Esophagus squamous epithelium (tissue), 5 donors: ENCODE data around the gene SPINT2. TPM values are rescaled to one million over a fixed set of nuclear protein-coding genes. Genes with fewer than 3 reads are reported as not detected.

ENCODE experiments used
- DNase-seq: peaks from one replicate; lab custom pipeline; 2025; lab: John Stamatoyannopoulos, UW
- H3K27ac ChIP-seq, 4 donors: fragments of 200-600 bp; sonication (generic); one replicate each; pipeline ENCODE4 v1.5.1; 2016 to 2019; ENCODE audit warnings: mild to moderate bottlenecking in 1 of 4
- H3K27me3 ChIP-seq, 4 donors: fragments of 200-600 bp; sonication (generic); 1 replicate in 3 of 4; 2 replicates in 1 of 4; pipeline versions ENCODE4 v1.5.1 to v1.6.0; 2017 to 2021; ENCODE audit warnings: antibody characterized with exemption in 1 of 4
- H3K36me3 ChIP-seq, 3 donors: fragments of 200-600 bp; sonication (generic); one replicate each; pipeline ENCODE4 v1.5.1; 2016 to 2019
- H3K4me1 ChIP-seq, 3 donors: fragments of 200-600 bp; sonication (generic); one replicate each; pipeline ENCODE4 v1.5.1; 2017 to 2019
- H3K4me3 ChIP-seq, 4 donors: fragments of 200-600 bp; sonication (generic); 1 replicate in 3 of 4; 2 replicates in 1 of 4; pipeline ENCODE4 v1.5.1; 2016 to 2019; ENCODE audit warnings: mild to moderate bottlenecking in 2 of 4, moderate library complexity in 1 of 4
- H3K9me3 ChIP-seq, 3 donors: fragments of 200-600 bp; sonication (generic); one replicate each; pipeline ENCODE4 v1.5.1; 2016 to 2019
- POLR2A ChIP-seq, 4 donors: fragments of 450-650 bp; IDR thresholded peaks; one replicate each; pipeline ENCODE4 v1.6.1; 2017; ENCODE audit warnings: antibody characterized with exemption in 4 of 4, mild to moderate bottlenecking in 4 of 4, moderate library complexity in 3 of 4
- WGBS, 2 donors: methylation state at CpG; one replicate each; pipeline ENCODE4 v1.1.5; 2018; 5-methylcytosine and 5-hydroxymethylcytosine counted together
- intact Hi-C: fragments of 100-400 bp; cut with DNase I; formaldehyde crosslinking; loops from one replicate; pipeline ENCODE4 v1.15.0; 2022
- total RNA-seq, 4 donors: library from RNA; depleted of rRNA; stranded (reverse); fragments of >200 nt; gene quantifications; one replicate each; pipeline ENCODE4 v1.1.0, GENCODE V29; 2016
- TF ChIP-seq, protein P1 (sequence below), 6 experiments: fragments of 450-650 bp in 4 of 6; fragments of 200-600 bp in 2 of 6; sonication (generic) in 2 of 6; IDR thresholded peaks; one replicate each; pipeline ENCODE4 v1.5.1; 2016 to 2019; ENCODE audit warnings: antibody characterized with exemption in 6 of 6, mild to moderate bottlenecking in 4 of 6, moderate library complexity in 4 of 6
- donor health status: DM: yes; HTN: yes; CAD: no.

The SPINT2 gene
- total RNA-seq, 4 donors from 2014 or later, result 345 to 663 (median 433) TPM

DNA sequence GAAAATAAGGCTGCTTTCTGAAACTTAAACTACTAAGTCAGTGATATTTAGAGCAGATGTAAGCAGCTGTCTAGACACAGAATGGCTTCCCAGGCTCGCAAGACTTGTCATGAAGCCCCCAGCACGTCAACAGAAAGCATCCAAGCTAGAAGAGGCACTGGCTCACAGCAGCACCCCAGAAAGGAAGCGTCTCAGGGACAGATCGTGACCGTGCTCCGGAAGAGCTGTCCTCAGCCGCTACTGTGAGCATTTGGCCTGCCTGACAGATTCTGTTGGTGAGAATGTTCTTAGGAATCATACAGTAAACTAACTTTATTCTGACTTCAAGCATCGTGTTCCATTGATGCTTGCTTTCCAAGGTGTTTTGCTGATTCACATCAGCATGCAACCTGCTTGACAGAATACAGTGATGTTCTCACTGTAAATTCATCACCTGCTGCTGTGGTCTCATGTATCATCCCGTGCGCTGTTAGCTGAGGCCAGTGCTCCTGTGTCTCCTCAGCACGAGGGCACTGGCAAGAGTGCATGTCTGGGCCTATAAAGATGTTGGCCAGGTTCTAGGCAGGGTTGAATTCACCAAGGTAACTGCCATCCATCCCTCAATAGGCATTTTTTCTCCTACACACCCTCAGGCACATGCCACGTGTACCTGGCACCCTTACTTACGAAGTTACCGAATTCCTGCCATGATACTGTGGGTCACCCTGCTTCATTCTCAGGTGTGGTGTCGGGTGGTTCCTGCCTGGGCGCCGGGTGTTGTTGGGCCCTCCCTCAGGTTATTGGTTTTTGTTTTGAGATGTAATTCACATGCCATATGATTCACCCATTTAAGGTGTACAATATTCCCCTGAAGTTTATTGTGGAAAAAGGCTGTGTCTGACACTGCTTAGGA is 15.9 kb downstream of the SPINT2 start:
- no peak overlapping the region for H3K4me3 ChIP-seq
- TF ChIP-seq, protein P1, sequence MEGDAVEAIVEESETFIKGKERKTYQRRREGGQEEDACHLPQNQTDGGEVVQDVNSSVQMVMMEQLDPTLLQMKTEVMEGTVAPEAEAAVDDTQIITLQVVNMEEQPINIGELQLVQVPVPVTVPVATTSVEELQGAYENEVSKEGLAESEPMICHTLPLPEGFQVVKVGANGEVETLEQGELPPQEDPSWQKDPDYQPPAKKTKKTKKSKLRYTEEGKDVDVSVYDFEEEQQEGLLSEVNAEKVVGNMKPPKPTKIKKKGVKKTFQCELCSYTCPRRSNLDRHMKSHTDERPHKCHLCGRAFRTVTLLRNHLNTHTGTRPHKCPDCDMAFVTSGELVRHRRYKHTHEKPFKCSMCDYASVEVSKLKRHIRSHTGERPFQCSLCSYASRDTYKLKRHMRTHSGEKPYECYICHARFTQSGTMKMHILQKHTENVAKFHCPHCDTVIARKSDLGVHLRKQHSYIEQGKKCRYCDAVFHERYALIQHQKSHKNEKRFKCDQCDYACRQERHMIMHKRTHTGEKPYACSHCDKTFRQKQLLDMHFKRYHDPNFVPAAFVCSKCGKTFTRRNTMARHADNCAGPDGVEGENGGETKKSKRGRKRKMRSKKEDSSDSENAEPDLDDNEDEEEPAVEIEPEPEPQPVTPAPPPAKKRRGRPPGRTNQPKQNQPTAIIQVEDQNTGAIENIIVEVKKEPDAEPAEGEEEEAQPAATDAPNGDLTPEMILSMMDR (IDR thresholded peaks at IDR 0.05), result no peak
- TF ChIP-seq POLR2A (IDR thresholded peaks at IDR 0.05), result no peak
- intact Hi-C loops, result no loop called here

DNA sequence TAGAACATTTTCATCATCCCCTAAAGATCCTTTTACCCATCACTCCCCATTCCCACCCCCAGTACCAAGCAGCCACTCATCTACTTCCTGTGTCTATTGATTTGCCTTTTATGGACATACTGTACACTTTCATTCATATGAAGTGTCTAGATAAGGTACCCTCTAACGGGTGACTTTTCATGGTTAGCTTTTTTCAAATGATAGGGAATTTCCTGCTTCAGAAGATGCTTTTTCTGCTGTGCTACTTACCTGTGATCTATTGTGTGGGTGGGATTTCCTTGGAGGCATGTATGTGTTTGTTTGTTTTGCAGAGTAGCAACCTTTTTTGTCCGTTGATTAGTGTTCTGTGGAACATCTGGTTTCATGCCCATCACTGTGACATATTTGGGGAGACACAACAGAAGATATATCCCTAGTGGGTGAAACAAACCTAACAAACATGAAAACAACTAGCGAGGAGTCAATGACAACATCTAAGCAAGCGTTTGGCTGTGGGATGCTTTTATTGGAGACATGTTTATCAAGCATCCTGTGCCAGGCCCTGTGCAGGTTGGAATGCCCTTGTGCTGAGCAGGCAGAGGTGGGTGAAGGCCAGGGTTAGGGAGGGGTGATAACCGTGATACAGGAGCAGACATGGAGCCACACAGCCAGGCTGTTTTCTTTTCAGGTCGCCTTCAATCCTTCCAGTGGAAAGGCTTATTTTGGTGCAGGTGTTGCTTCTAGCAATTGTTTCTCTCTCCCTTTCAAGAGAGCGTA is 17.6 kb downstream of the SPINT2 start:
- peak overlapping the region in 1 of 4 donors; percentile 4 for H3K27ac ChIP-seq
- no peak overlapping the region for H3K4me3 ChIP-seq
- no peaks in the 10 kb centered on the region for H3K27me3 ChIP-seq
- no peaks in the 10 kb centered on the region for H3K9me3 ChIP-seq
- H3K36me3 ChIP-seq, result peaks cover 0 to 36% (median 0%) of the 10 kb centered on the region in 3 donors
- no peak for DNase-seq
- WGBS, 2 donors, result 55 to 71% methylated on average over 7 of the region's 7 CpGs
- peaks cover 4 to 92% (median 38%) of the 10 kb centered on the region in 3 donors for H3K4me1 ChIP-seq
- TF ChIP-seq POLR2A (IDR thresholded peaks at IDR 0.05), result no peak
- TF ChIP-seq, protein P1 (IDR thresholded peaks at IDR 0.05), result no peak
- intact Hi-C loops, result no loop called here

More for the DNA sequence above, 15.9 kb downstream of the SPINT2 start:
- WGBS, 2 donors, result 59 to 61% methylated on average over 14 to 17 of the region's 17 CpGs
- Histone ChIP-seq H3K27me3 (no peaks in the 10 kb centered on the region), H3K4me1 (peaks cover 8 to 97% (median 43%) of the 10 kb centered on the region in 3 donors), H3K36me3 (peaks cover 0 to 19% (median 0%) of the 10 kb centered on the region in 3 donors), H3K9me3 (no peaks in the 10 kb centered on the region), H3K27ac (peak overlapping the region in 3 of 4 donors; percentile 54 to 85 (median 63))
- no peak for DNase-seq

GRCh38 chr19:38283271-38283670 is 18.9 kb downstream of the SPINT2 start:
- intact Hi-C loops, result no loop called here
- Histone ChIP-seq H3K27me3 (no peaks in the 10 kb centered on the region), H3K4me1 (peaks cover 0 to 82% (median 25%) of the 10 kb centered on the region in 3 donors), H3K9me3 (no peaks in the 10 kb centered on the region), H3K36me3 (peaks cover 0 to 49% (median 4%) of the 10 kb centered on the region in 3 donors), H3K4me3 (no peak overlapping the region), H3K27ac (peak overlapping the region in 1 of 4 donors; percentile 21)
- no peak for DNase-seq
- 34 to 50% methylated on average over 6 of the region's 8 CpGs for WGBS, 2 donors
- TF ChIP-seq, protein P1 (IDR thresholded peaks at IDR 0.05), result no peak
- TF ChIP-seq POLR2A (IDR thresholded peaks at IDR 0.05), result no peak

- intact Hi-C loops, result no loop called here
- H3K4me3 ChIP-seq, result no peak overlapping the region
- peaks cover 0 to 82% (median 16%) of the 10 kb centered on the region in 3 donors for H3K4me1 ChIP-seq
- TF ChIP-seq, protein P1 (IDR thresholded peaks at IDR 0.05), result no peak
- no peak for TF ChIP-seq POLR2A (IDR thresholded peaks at IDR 0.05)
- H3K9me3 ChIP-seq, result no peaks in the 10 kb centered on the region
- DNase-seq, result no peak
- H3K36me3 ChIP-seq, result peaks cover 0 to 59% (median 12%) of the 10 kb centered on the region in 3 donors
- no peaks in the 10 kb centered on the region for H3K27me3 ChIP-seq
- WGBS, 2 donors, result 66 to 90% methylated on average over 6 to 7 of the region's 7 CpGs
- peak overlapping the region in 1 of 4 donors; percentile 48 for H3K27ac ChIP-seq
Measured at GRCh38 chr19:38284422-38284821, 20.0 kb downstream of the SPINT2 start.
